ENCODE measurements around the gene SLC26A1. TPM values are rescaled to one million over a fixed set of nuclear protein-coding genes. Genes with fewer than 3 reads are reported as not detected.

Gene SLC26A1
- total RNA-seq, 2 experiments from 2014 or later: 0.25 to 0.65 TPM

DNA sequence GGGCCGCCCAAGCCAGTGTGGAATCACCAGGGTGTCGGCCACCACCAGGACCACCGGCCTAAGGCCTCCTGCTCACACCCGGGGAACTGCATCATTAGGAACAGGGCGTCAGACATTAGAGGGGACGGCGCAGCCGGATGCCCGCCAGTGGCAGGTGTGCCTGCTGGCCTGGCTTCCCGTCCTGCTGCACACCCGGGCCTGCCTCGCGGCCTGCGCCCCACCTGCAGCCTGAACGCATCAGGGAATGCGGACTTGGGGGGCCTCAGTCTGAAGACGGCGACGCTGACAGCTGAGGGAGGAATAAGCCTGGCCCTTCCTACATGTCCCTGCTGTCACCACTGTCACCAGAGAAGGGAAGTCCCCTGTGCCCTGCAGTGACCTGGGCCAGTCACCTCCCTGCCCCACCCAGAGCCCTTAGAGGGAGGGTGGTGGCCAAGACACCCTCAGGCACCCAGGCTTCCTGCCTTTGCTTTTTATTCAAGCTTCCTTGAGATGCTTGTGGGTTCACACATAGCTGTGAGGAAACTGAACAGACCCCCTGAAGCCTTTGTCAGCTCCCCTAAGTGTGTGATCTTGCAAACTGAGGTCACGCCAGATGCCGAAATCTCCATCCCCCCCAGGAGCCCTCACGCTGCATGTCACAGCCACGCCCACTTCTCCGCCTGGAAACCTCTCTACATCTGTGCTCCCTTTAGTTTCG, 23.0 kb downstream of the SLC26A1 start:
- ATAC-seq (ENCODE audit: low read depth): no peak
- Mint-ChIP-seq H3K4me1 (peaks cover 7% of the 10 kb centered on the region), H3K27me3 (no peaks in the 10 kb centered on the region), H3K36me3 (peaks cover 1% of the 10 kb centered on the region), H3K9me3 (no peaks in the 10 kb centered on the region), H3K4me3 (no peak overlapping the region), H3K27ac (no peak overlapping the region)
- no peak for DNase-seq
- POLR2A ChIA-PET: interaction anchor here (1.0 kb wide), 1 partner anchor 40 kb away, joined by 3 read pairs; no protein-coding TSS in a partner anchor

DNA sequence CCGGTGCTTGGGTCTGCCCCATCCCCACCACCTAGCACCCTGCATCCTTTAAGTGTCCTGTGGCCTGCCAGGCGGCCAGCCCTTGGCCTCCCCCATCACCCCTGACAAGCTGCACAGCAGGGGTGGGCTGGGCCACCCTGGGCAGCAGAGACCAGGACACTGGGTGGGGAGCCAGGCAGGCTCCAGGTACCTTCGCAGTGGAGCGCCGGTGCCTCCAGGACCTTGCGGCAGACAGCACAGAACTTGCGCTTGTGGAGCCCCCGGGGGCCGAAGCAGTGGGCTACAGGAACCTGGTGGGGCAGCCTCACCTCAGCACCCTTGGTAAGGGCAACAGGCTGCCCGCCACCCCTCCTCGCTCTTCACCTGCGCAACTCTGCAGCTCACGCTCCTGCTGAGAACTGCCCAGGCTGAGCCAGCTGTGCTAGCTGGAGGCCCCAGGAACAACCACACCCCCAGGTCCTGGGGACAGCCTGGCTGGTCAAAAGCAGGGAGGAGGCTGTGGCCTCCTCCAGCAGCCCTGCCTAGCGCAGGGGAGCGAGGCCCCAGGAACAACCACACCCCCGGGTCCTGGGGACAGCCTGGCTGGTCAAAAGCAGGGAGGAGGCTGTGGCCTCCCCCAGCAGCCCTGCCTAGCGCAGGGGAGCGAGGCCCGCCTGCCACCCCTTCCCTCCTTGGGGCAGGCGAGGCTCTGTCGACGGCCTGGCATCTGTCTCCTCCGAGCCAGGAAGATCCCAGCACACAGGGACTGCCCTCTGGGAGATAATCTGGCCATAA, 24.4 kb downstream of the SLC26A1 start:
- Mint-ChIP-seq H3K9me3 (no peaks in the 10 kb centered on the region), H3K36me3 (peaks cover 1% of the 10 kb centered on the region), H3K4me3 (no peak overlapping the region), H3K4me1 (peaks cover 7% of the 10 kb centered on the region), H3K27ac (no peak overlapping the region), H3K27me3 (no peaks in the 10 kb centered on the region)
- DNase-seq (no peak), ATAC-seq (ENCODE audit: low read depth) (no peak)
- POLR2A ChIA-PET: no interaction called here

DNA sequence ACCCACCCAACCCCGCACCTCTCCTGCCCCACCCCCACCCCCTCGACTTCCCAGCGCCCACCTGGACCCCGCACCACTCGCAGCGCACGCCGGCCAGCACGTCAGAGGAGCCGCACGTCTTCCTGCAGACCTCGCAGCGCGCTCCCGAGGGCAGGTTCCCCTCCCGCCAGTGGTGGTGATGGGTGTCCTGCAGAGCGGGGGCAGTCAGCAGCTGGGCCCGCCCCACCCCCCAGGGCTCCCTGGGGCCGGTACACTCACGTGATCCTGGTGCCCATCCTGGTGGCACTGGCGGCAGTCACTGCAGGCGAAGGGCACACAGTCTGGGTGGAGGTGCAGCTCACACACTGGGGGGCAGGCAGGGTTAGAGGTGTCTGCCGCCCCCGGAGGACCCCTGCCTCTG, 25.0 kb downstream of the SLC26A1 start:
- ATAC-seq (ENCODE audit: low read depth): no peak
- peaks cover 1% of the 10 kb centered on the region for H3K36me3 Mint-ChIP-seq
- H3K4me1 Mint-ChIP-seq: peaks cover 7% of the 10 kb centered on the region
- no peaks in the 10 kb centered on the region for H3K27me3 Mint-ChIP-seq
- no peak for DNase-seq
- POLR2A ChIA-PET: no interaction called here
- no peak overlapping the region for H3K27ac Mint-ChIP-seq
- no peaks in the 10 kb centered on the region for H3K9me3 Mint-ChIP-seq
- no peak overlapping the region for H3K4me3 Mint-ChIP-seq

DNA sequence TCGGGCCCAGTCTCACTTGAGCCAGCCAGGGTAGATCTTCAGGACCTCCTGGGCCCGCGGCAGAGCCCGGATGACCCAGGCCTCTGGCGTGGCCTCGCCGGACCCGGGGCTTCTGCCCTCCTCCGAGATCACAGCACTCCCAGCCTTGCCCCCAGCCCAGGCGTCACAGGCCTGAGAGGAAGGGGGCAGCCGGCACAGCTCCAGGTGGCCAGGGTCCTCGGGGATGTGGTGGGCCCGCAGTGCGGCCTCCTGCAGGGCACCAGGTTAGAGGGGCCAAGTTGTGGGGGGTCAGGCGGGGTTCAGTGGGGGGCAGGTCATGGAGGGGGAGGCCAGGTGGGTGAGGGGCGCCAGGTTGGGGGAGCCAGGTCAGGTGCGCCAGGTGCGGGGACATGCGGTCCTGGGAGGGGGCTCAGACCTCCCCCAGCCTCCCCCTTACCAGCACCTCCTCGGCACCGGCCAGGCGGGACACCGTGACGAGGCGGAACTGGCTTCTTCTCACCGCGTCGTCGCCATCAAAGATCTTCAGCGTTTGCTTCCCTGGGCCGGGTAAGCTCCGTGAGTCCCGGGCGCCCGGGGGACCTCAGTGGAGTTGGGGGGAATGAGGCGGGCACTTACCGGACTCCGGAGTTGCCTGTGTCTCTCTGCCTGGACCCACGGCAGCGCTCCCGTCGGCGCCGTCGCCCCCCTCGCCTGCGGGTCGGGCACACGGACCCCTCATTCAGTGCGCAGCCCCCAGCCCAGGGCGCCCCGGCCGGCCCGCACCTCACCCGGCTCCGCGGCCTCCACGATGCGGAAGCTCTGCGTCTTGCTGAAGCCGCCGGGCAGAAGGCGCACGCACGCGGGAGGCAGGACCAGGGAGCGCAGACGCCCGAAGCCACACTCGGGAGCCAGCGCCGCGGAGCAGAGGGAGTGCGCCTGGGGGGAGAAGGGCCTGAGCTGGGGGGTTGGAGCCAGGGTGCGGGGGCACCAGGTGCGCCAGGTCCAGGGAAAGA, 25.8 kb downstream of the SLC26A1 start:
- H3K4me1 Mint-ChIP-seq: peaks cover 7% of the 10 kb centered on the region
- no peak for DNase-seq
- no peak for ATAC-seq (ENCODE audit: low read depth)
- peaks cover 1% of the 10 kb centered on the region for H3K36me3 Mint-ChIP-seq
- no peaks in the 10 kb centered on the region for H3K9me3 Mint-ChIP-seq
- no peak overlapping the region for H3K27ac Mint-ChIP-seq
- H3K4me3 Mint-ChIP-seq: no peak overlapping the region
- no peaks in the 10 kb centered on the region for H3K27me3 Mint-ChIP-seq
- POLR2A ChIA-PET: no interaction called here

DNA sequence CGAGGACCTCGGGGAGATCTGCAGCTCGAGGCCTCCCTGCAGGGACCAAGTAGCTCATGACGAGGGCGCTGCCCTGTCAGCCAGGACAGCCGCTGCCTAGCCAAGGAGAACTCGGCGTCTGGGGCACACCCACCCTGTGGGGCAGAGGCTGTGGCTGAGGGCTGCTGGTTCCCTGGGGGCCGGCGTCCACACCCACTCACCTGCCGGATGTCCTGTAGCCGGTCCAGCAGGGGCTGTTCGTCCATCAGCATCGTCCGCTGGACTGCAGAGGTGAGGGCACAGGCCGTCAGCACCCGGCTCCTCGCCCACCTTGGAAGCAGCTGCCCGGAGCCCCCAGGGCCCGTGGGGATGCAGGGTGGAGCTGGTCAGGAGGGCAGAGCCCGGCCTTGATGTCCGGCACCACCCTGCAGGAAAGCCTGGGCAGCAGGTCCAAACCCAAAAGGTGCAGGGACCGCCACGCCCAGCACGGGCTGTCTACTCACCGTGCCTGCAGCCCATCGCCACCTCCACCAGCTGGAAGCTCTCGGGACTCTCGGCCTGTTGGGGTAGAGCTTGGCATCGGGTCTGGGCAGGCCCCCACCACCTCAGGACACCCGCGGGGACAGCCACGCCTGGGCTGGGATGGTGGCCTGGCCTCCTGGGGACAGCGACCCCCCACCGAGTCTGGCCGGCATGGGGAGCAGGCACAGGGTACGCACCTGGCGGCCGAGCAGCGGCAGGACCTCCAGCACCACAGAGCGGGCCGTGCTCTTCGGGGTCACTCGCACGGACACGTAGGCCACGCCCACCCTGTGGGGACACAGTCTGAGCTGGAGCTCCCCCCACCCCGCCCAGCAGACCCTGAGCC, 26.7 kb downstream of the SLC26A1 start:
- Mint-ChIP-seq H3K4me1 (peaks cover 7% of the 10 kb centered on the region), H3K36me3 (peaks cover 1% of the 10 kb centered on the region), H3K27ac (no peak overlapping the region), H3K27me3 (no peaks in the 10 kb centered on the region), H3K4me3 (no peak overlapping the region), H3K9me3 (no peaks in the 10 kb centered on the region)
- DNase-seq (no peak), ATAC-seq (ENCODE audit: low read depth) (no peak)
- POLR2A ChIA-PET: no interaction called here

DNA sequence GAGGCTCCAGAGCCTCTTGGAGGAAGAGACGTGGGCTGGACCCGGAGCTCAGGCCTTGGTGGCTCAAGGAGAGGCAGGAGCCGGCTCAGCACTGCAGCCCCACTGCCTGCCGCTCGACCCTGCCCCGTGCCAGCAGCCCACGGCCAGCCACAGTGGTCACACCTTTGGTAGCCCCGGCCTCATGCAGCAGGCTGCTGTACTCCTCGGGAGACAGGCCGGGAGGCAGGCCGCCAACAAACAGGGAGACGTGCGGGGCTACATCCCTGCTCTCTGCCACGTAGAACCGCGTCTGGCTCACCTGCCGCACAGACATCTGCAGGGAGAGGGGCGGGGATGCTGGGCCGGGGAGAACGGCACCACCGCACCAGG, 27.5 kb downstream of the SLC26A1 start:
- Mint-ChIP-seq H3K4me1 (peaks cover 6% of the 10 kb centered on the region), H3K27me3 (no peaks in the 10 kb centered on the region), H3K27ac (no peak overlapping the region), H3K9me3 (no peaks in the 10 kb centered on the region), H3K4me3 (no peak overlapping the region), H3K36me3 (peaks cover 1% of the 10 kb centered on the region)
- POLR2A ChIA-PET: no interaction called here
- no peak for DNase-seq
- no peak for ATAC-seq (ENCODE audit: low read depth)

DNA sequence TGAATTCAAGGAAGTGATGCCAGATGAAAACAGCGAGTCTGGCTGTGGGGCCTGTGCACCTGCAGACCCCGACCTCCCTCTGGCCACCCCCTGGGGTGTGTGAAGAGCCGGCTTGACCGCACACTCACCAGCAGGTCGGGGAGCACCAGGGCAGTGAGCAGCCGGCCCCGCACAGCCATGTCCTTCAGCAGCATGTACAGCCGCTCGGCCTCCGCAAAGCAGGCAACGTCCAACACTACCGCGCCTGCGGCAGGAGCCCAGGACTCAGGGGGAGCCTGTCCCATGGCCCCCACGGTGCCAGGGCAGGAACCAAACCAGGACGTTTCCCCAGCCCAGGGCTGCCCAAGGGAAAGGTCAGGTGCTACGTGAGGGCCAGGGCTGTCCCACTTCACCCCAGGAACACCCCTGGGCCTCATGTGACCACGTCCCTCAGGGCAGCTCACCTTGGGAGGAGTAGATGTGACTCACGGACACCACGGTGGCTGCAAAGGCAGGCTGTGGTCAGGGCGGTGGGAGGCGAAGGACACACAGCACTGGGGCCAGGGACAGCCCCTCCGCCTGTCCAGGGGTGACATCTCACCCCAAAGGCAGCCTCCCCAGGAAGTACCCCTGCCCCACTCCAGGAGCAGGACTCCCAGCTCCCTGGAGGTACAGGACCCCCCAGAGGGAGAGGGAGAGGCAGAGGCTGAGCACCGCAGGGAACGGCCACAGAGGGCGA, 28.0 kb downstream of the SLC26A1 start:
- no peaks in the 10 kb centered on the region for H3K27me3 Mint-ChIP-seq
- H3K4me3 Mint-ChIP-seq: no peak overlapping the region
- no peak overlapping the region for H3K27ac Mint-ChIP-seq
- no peak for ATAC-seq (ENCODE audit: low read depth)
- peaks cover 1% of the 10 kb centered on the region for H3K36me3 Mint-ChIP-seq
- no peak for DNase-seq
- POLR2A ChIA-PET: no interaction called here
- H3K4me1 Mint-ChIP-seq: peaks cover under 1% of the 10 kb centered on the region
- no peaks in the 10 kb centered on the region for H3K9me3 Mint-ChIP-seq

DNA sequence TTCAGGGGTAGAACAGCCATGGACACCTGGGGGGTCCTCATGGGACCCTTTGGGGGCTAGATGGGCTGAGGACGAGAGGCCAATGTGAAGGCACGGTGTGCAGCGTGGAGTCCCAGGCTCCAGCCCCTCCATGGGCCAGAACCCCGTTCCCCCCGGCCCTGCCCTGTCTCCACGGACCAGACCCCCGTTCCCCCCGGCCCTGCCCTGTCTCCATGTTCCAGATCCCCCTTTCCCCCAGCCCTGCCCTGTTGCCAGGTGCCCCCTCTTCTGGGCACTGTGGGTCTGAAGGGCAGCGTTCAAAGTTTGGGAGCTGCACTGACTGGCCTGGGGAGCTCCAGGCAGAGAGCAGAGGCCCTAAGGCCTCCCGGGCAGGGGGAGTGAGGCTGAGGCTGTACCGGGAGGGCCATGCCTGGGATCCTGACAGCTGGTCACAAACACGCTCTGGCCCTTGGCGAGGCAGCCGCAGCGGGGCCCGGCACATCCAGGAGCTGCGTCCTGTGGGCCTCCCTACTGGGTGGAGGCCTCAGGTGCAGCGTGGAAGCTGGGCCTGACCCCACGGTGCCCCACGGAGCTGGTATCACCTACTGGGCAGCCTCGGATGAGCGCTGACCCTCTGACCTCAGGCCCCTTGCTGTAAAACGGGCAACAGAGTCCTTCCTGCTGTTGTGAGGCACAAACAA, 28.7 kb downstream of the SLC26A1 start:
- no peaks in the 10 kb centered on the region for H3K4me1 Mint-ChIP-seq
- DNase-seq: no peak
- H3K27me3 Mint-ChIP-seq: no peaks in the 10 kb centered on the region
- H3K4me3 Mint-ChIP-seq: no peak overlapping the region
- POLR2A ChIA-PET: no interaction called here
- ATAC-seq (ENCODE audit: low read depth): no peak
- H3K36me3 Mint-ChIP-seq: peaks cover 1% of the 10 kb centered on the region
- no peak overlapping the region for H3K27ac Mint-ChIP-seq
- H3K9me3 Mint-ChIP-seq: no peaks in the 10 kb centered on the region

DNA sequence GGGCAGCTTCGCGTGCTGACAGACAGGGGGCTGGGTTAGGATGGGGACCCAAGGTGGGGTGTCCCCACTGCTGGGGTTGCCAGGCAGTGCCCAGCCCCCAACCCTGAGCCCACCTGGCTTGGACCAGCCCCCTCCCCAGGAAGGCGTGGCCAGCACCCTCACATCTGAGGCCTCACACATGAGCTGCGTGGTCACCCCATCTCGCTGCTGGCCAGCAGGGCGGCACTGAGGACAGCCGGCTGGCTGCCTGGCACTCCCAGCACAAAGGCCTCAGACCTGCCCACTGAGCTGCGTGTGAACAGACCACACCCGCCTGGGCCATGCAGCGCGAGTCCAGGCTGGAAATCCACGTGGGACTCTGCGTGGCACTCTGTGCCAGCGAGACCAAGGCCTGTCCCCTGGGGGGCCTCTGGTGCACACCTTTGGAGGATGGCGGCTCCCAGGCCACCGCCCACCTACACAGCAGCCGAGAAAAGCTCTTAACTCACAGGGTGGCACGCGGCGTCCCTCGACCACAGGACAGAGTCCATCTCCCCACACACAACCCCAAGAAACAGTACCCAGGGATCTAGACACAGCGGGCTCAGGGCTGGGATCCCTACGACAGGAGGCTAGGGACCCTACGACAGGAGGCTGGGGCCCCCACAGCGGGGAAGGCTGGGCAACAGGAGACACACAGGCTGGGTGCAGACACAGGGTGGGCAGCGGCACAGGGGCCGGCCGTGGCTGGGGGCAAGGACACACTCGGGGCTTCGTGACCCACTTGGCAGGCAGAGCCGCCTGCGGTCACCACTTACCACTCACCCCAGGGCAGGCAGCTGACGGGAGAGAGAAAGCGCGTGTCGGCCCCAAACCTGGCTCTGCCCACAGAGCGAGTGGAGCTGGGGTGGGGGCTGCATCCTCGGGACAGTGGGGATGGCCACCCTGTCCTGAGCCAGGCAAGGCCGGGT, 29.7 kb downstream of the SLC26A1 start:
- POLR2A ChIA-PET: no interaction called here

DNA sequence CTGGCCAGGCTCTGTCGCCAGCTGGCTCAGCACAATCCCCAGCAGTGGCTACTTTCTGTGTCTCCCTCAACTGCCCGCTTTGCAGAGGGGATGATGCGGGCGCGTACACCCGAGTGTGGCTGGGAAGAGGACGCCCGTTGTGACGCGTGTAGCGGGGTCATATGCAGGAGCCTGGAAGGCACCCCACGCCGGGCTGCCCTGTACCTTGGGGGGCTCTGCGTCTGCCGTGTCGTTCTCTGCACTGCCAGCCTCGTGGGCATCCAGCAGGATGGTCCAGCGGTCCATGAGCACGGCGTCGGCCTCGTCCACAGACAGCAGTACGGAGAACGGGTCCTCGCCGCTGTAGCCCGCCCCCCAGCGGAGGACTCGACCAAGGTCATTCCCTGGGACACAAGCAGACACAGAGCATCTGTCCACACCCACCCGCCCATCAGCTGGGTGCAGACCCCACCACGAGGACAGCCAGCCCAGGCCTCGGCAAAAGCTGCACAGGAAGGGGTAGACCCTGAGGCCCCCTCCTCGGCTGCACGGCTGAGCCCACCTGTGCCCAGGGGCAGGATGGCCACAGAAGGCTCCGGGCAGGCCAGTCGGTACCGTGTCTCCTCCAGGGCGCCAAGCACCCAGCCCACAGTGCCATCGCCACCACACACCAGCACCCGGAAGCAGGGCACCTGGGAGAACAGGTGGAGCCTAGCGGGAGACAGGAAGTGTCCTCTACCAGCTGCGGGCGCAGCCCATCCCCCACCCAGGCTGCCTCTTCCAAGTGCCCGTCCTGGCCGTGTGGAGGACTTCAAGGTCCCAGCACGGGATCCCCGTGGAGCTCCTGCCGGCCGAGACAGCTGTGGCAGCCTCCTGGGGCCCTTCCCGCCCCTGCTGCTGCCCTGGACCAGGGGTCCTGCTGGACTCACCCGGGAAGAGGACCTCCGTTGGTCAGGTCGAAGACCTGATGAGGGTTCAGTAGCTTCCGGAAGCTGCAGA, 30.7 kb downstream of the SLC26A1 start:
- Mint-ChIP-seq H3K9me3 (no peaks in the 10 kb centered on the region), H3K36me3 (peaks cover 1% of the 10 kb centered on the region), H3K27ac (no peak overlapping the region), H3K27me3 (no peaks in the 10 kb centered on the region), H3K4me3 (no peak overlapping the region), H3K4me1 (no peaks in the 10 kb centered on the region)
- ATAC-seq (ENCODE audit: low read depth) (no peak), DNase-seq (no peak)
- POLR2A ChIA-PET: interaction anchor here (0.6 kb wide), 1 partner anchor 9 kb away, joined by 3 read pairs; no protein-coding TSS in a partner anchor

More for the DNA sequence above, 29.7 kb downstream of the SLC26A1 start:
- Mint-ChIP-seq H3K27me3 (no peaks in the 10 kb centered on the region), H3K9me3 (no peaks in the 10 kb centered on the region), H3K4me1 (no peaks in the 10 kb centered on the region), H3K27ac (no peak overlapping the region), H3K36me3 (peaks cover 1% of the 10 kb centered on the region), H3K4me3 (no peak overlapping the region)
- ATAC-seq (ENCODE audit: low read depth) (no peak), DNase-seq (no peak)

All from activated naive CD8-positive, alpha-beta T cell treated with anti-CD3 and anti-CD28 coated beads, Interleukin-2, amount 10 ng/mL, durations not matched to agents 7 days and 5 days (primary cell).